HepG2 (cell line): Measurements from ENCODE around the gene SERPINF2. TPM values are rescaled to one million over a fixed set of nuclear protein-coding genes. Genes with fewer than 3 reads are reported as not detected.

Source experiments
- BHLHE40 ChIP-seq: IDR thresholded peaks from 2 replicates; pipeline ENCODE4 v1.6.1; 2011; ENCODE audit warnings: low read length, improper control_type of control experiment
- ELF3 ChIP-seq: IDR thresholded peaks from 2 replicates; pipeline ENCODE4 v1.6.1; 2016; ENCODE audit warnings: missing genetic modification reagents, missing compliant biosample characterization
- FOXO1 ChIP-seq: sonication (generic); formaldehyde crosslinking; IDR thresholded peaks from 2 replicates; pipeline ENCODE4 v1.4.0; 2020; ENCODE audit warnings: missing genetic modification reagents
- HNRNPLL ChIP-seq: fragments of 200-400 bp; formaldehyde crosslinking; IDR thresholded peaks from 2 replicates; pipeline ENCODE4 v1.6.1; 2017; ENCODE audit warnings: mild to moderate bottlenecking, low read depth, low read length; ENCODE audit not compliant: poor library complexity, severe bottlenecking
- KAT8 ChIP-seq: IDR thresholded peaks from 2 replicates; pipeline ENCODE4 v1.6.1; 2016; ENCODE audit warnings: missing genetic modification reagents, missing compliant biosample characterization
- MAFK ChIP-seq, 2 experiments: IDR thresholded peaks in 1 of 2; conservative IDR thresholded peaks in 1 of 2; 2 replicates each; pipeline ENCODE4 v1.6.1; 2011; ENCODE audit warnings: improper control_type of control experiment in 2 of 2, low read length in 2 of 2
- MIER3 ChIP-seq: IDR thresholded peaks from 2 replicates; pipeline ENCODE4 v1.6.1; 2016; ENCODE audit warnings: missing compliant biosample characterization, borderline replicate concordance
- MLLT10 ChIP-seq: sonication (generic); formaldehyde crosslinking; IDR thresholded peaks from 2 replicates; pipeline ENCODE4 v1.4.0; 2020; ENCODE audit warnings: missing genetic modification reagents
- RXRB ChIP-seq: IDR thresholded peaks from 2 replicates; pipeline ENCODE4 v1.6.1; 2016; ENCODE audit warnings: borderline replicate concordance, missing genetic modification reagents, missing compliant biosample characterization
- SPEN ChIP-seq: sonication (generic); formaldehyde crosslinking; IDR thresholded peaks from 2 replicates; pipeline ENCODE4 v1.5.1; 2020; ENCODE audit warnings: low read depth, mild to moderate bottlenecking, missing genetic modification reagents
- ZBED4 ChIP-seq: sonication (generic); formaldehyde crosslinking; IDR thresholded peaks from 2 replicates; pipeline ENCODE4 v1.4.0; 2020; ENCODE audit warnings: missing genetic modification reagents, borderline replicate concordance
- ZBTB14 ChIP-seq: sonication (generic); formaldehyde crosslinking; IDR thresholded peaks from 2 replicates; pipeline ENCODE4 v1.4.0; 2020; ENCODE audit warnings: missing genetic modification reagents
- ZBTB2 ChIP-seq: sonication (generic); formaldehyde crosslinking; IDR thresholded peaks from 2 replicates; pipeline ENCODE4 v1.8.0; 2022; ENCODE audit warnings: low read depth, missing genetic modification reagents
- ZNF33B ChIP-seq: sonication (generic); formaldehyde crosslinking; IDR thresholded peaks from 2 replicates; pipeline ENCODE4 v1.5.1; 2020; ENCODE audit warnings: mild to moderate bottlenecking, missing genetic modification reagents
- ZSCAN9 ChIP-seq: IDR thresholded peaks from 2 replicates; pipeline ENCODE4 v1.6.1; 2016; ENCODE audit warnings: borderline replicate concordance
- polyA plus RNA-seq, 8 experiments: library from polyadenylated mRNA; depleted of rRNA in 3 of 8; stranded (reverse) in 7 of 8; unstranded in 1 of 8; fragments of >200 nt; fragmentation: Illumina TruSeq in 4 of 8; extraction: Trizol in 4 of 8; gene quantifications; 2 replicates each; pipeline versions ENCODE4 v1.2.1 to v1.2.3, GENCODE V29; 2011 to 2016; ENCODE audit warnings: low read depth in 4 of 8, missing spikeins in 1 of 8, mixed read lengths in 1 of 8; ENCODE audit not compliant: insufficient read depth in 1 of 8
- total RNA-seq, 5 experiments: library from RNA; depleted of rRNA; stranded (reverse); fragments of >200 nt; fragmentation: Illumina TruSeq; extraction: Trizol; gene quantifications; 2 replicates each; pipeline ENCODE4 v1.2.3, GENCODE V29; 2016; ENCODE audit warnings: low read depth in 1 of 5
- TF ChIP-seq, protein P1 (sequence below): fragments of 450-650 bp; IDR thresholded peaks from 2 replicates; pipeline ENCODE4 v1.6.1; 2016
- TF ChIP-seq, protein P2 (sequence below): sonication (generic); formaldehyde crosslinking; IDR thresholded peaks from 2 replicates; pipeline ENCODE4 v1.4.0; 2020; ENCODE audit warnings: mild to moderate bottlenecking, missing genetic modification reagents, borderline replicate concordance

SERPINF2 gene
- total and polyA plus RNA-seq, 2 of the 13 experiments (the other 11 are each of a cell fraction or from before 2014, with no cell fraction given) = 309 to 548 TPM

- TF ChIP-seq ZBED4 (CRISPR knock-in tag) (no peak), ZNF33B (CRISPR knock-in tag) (no peak), ZBTB2 (CRISPR knock-in tag) (peak; percentile 45; the same call in 1 of the 2 replicates), ZSCAN9 (peak; percentile 50; the same call in 1 of the 2 replicates), RXRB (CRISPR knock-in tag) (peak; percentile 48; the same call in 1 of the 2 replicates), FOXO1 (peak; percentile 54; the same call in 1 of the 2 replicates), MAFK (conservative IDR thresholded peaks at IDR 0.05 in 1 of 2, IDR thresholded peaks at IDR 0.05 in 1 of 2; ENCODE audit: low read length in 2 of 2) (no peak), MLLT10 (CRISPR knock-in tag) (no peak), BHLHE40 (peak; percentile 88), HNRNPLL (peak; percentile 46), KAT8 (CRISPR knock-in tag) (peak; percentile 90), SPEN (CRISPR knock-in tag) (peak; percentile 66; the same call in 1 of the 2 replicates), ZBTB14 (CRISPR knock-in tag) (peak; percentile 79), ELF3 (peak; percentile 71; the same call in 1 of the 2 replicates), MIER3 (CRISPR knock-in tag) (no peak)
- TF ChIP-seq, protein P1, sequence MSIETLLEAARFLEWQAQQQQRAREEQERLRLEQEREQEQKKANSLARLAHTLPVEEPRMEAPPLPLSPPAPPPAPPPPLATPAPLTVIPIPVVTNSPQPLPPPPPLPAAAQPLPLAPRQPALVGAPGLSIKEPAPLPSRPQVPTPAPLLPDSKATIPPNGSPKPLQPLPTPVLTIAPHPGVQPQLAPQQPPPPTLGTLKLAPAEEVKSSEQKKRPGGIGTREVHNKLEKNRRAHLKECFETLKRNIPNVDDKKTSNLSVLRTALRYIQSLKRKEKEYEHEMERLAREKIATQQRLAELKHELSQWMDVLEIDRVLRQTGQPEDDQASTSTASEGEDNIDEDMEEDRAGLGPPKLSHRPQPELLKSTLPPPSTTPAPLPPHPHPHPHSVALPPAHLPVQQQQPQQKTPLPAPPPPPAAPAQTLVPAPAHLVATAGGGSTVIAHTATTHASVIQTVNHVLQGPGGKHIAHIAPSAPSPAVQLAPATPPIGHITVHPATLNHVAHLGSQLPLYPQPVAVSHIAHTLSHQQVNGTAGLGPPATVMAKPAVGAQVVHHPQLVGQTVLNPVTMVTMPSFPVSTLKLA = peak; percentile 93
- TF ChIP-seq, protein P2, sequence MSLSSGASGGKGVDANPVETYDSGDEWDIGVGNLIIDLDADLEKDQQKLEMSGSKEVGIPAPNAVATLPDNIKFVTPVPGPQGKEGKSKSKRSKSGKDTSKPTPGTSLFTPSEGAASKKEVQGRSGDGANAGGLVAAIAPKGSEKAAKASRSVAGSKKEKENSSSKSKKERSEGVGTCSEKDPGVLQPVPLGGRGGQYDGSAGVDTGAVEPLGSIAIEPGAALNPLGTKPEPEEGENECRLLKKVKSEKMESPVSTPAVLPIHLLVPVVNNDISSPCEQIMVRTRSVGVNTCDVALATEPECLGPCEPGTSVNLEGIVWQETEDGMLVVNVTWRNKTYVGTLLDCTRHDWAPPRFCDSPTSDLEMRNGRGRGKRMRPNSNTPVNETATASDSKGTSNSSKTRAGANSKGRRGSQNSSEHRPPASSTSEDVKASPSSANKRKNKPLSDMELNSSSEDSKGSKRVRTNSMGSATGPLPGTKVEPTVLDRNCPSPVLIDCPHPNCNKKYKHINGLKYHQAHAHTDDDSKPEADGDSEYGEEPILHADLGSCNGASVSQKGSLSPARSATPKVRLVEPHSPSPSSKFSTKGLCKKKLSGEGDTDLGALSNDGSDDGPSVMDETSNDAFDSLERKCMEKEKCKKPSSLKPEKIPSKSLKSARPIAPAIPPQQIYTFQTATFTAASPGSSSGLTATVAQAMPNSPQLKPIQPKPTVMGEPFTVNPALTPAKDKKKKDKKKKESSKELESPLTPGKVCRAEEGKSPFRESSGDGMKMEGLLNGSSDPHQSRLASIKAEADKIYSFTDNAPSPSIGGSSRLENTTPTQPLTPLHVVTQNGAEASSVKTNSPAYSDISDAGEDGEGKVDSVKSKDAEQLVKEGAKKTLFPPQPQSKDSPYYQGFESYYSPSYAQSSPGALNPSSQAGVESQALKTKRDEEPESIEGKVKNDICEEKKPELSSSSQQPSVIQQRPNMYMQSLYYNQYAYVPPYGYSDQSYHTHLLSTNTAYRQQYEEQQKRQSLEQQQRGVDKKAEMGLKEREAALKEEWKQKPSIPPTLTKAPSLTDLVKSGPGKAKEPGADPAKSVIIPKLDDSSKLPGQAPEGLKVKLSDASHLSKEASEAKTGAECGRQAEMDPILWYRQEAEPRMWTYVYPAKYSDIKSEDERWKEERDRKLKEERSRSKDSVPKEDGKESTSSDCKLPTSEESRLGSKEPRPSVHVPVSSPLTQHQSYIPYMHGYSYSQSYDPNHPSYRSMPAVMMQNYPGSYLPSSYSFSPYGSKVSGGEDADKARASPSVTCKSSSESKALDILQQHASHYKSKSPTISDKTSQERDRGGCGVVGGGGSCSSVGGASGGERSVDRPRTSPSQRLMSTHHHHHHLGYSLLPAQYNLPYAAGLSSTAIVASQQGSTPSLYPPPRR (CRISPR knock-in tag) = 0 out of 2 replicates have a peak, but pooled peaks have one; percentile 33
Measured at GRCh38 chr17:1724351-1724868, 18.3 kb upstream of the SERPINF2 start, which contains the start of gene WDR81 (continued).
